CD4-positive, alpha-beta T cell treated with Interleukin-2 at 100 ng/mL for 4 hours (primary cell): ENCODE measurements around the gene DCLRE1B.
"Not testable (repeated sequence)": the region's sequence is repeated elsewhere in the genome, so short reads cannot be mapped to it uniquely, and the experiment has no call there.

ENCODE experiments used
- DNase-seq: peaks from one replicate; pipeline ENCODE4 v3.0.0-alpha.2; 2020; ENCODE audit warnings: low spot score

DCLRE1B gene

DNA sequence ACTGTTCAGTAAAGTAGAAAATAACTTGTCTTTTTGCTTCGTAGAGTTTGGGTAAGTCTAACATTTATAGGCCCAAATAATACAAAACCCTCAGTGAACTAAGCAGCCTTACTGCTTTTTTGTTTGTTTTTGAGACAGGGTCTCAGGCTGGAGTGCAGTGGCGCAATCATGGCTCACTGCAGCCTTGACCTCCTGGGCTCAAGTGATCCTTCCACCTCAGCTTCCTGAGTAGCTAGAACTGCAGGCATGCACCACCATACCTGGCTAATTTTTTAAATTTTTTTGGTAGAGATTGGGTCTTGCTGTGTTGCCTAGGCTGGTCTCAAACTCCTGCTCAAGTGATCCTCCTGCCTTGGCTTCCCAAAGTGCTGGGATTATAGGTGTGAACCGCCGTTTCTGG, 43.0 kb downstream of the DCLRE1B start:
- not testable (repeated sequence) for DNase-seq

DNA sequence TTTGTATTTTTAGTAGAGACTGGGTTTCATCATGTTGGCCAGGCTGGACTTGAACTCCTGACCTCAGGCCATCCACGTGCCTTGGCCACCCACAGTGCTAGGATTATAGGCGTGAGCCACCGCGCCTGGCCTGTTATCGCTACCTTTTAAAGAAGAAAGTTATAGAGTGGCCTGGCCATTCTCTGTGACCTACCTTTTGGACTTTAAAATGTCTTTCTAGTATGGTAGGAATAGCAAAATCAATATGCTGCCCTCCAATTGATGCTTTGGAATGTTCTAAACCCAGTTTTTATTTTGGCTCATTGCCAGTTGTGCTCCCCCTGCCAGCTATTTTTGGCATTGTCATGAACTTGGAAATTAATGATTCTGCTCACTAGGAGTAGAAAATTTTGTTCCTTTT, 43.9 kb downstream of the DCLRE1B start:
- no peak for DNase-seq

DNA sequence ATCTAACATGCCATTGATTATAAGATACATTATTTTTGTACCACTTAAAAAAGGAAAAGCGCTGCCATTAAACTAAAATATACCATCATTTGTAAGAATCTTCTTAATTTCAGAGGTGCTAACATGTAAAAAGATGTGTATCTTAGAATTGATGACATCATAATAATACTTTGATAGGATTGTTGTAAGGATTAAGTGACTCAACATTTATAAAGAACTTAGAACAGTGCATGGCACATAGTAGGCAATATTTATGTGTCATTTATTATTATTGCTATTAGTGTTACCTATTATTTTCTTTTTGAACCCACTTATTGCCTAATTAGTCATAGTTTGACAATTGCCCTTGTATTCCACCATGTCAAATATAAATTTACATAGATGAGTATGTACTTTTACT, 45.8 kb downstream of the DCLRE1B start:
- DNase-seq, result no peak

DNA sequence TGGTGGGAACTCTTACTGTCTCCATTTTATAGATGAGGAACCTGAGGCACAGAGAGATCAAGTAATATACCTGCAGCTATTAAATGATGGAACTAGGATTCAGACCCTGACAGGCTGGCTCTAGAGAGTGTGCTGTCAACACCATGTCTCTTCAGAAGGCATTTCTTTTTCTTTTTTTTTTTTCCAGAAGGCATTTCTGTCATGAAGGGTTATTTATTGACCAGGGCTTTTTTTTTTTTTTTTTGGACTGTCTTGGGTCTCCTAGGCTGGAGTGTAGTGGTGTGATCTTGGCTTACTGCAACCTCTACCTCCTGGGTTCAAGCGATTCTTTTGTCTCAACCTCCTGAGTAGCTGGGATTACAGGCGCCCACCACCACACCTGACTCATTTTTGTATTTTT, 46.6 kb downstream of the DCLRE1B start:
- DNase-seq, result no peak

DNA sequence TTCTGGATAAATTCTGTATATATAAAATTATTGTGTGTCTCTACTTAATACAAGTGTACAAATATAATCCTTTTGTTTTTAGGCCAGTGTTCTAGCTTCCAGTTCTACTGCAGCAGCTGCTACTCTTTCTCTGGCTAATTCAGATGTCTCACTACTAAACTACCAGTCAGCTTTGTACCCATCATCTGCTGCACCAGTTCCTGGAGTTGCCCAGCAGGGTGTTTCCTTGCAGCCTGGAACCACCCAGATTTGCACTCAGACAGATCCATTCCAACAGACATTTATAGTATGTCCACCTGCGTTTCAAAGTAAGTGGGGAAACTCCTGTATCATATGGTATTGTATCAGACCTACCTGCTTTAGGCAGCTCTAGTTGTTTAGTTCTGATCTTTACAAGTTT, 52.9 kb downstream of the DCLRE1B start:
- DNase-seq, result no peak

DNA sequence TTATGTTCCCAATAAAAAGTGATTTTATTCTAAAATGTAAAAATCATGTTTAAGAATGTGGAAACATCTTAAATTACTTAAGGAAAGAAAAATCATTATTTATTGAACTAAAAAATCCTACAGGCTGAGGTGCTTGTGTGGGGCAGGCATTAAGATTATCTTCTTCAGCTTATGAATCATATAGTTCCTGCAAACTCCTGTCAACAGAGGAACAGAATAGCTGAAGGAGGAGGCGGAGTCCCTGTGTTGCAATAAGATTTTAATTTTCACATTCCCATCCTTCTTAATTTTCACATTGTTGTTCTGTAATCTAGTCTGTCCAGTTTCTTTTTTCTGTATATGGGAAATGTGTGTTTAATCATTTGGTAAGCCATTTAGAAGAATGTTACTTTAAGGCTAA, 53.6 kb downstream of the DCLRE1B start:
- no peak for DNase-seq

DNA sequence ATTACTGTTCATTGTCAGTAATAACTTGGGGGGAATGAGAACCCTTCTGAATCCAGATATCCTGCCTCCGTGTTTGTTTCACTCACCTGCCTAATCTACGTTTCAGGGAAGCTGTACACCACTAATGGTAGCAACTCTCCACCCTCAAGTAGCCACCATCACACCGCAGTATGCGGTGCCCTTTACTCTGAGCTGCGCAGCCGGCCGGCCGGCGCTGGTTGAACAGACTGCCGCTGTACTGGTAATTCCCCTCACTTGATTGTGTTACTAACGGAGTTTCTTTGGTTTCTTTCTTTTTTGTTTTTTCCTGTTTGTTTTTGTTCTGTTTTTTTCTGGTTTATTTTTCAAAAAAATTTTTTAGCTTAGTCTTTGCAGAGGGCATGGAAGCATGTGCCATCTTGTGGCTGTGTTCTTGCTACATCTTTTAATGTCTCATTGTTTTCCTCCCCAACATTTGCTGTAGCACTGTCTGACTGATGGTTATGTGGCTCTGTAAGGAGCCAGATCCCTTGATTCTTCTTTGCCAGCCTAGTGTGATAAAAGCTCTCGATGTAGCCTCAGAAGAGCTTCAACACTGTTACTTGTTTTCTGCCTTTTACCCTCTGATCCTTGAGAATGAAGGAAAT, 58.3 kb downstream of the DCLRE1B start:
- DNase-seq, result no peak
